ENCODE data around the gene CLEC3B.

DNA sequence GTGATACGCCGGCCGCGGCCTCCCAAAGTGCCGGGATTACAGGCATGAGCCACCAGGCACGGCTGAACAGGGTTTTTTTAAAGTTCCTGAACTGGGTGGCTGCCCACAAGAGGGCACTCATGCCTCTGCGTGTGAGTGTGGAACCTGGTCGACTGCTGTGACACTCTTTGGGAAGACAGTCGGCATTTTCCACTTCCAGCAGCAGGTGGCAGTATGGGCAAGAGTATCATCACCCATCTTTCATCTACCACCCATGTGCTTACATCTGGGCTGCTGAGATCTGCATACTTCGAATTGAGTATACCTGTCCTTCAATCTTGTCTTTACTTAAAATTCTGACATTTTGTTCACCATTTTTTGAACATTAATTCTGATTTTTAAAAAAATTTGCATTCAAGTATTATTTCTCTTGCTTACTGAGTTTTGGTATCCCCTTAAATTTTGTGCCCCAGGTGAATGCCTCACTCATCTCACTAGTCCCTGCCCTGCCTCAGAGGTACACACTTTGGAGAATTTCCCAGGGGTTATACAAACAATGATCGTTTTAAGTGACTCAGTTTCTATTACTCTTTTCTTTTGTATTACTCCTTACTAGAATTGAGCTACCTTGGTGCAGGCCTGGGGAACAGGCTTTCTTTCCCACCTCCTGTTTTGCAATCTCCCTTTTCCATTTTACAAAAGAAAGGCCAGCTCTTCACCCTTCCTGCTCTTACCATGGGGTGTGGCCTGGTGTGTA is 11.8 kb downstream of the CLEC3B start:
- TF ChIP-seq POLR2A (IDR thresholded peaks at IDR 0.05) (no peak), CTCF (IDR thresholded peaks at IDR 0.05) (peak; percentile 88 to 95 (median 91))

Measured in tibial nerve (tissue), 3 donors.